HUES48 (cell line): ENCODE measurements around the gene PPP1R9B.
A peak's percentile ranks its signal among the peaks of the same experiment; 100 is the strongest.

Source experiments
- H3K27ac ChIP-seq: one replicate; pipeline ENCODE4 v1.7.0; 2013; ENCODE audit warnings: low read depth, low read length, inconsistent platforms
- H3K27me3 ChIP-seq: 2 replicates; pipeline ENCODE4 v1.6.1; 2013; ENCODE audit warnings: mild to moderate bottlenecking, low read length; ENCODE audit not compliant: control insufficient read depth, insufficient read depth
- H3K36me3 ChIP-seq: 2 replicates; pipeline ENCODE4 v1.6.1; 2013; ENCODE audit warnings: low read length; ENCODE audit not compliant: control insufficient read depth, insufficient read depth
- H3K4me1 ChIP-seq: 2 replicates; pipeline ENCODE4 v1.6.1; 2013; ENCODE audit warnings: mild to moderate bottlenecking, low read length; ENCODE audit not compliant: control insufficient read depth, insufficient read depth
- H3K4me3 ChIP-seq: 2 replicates; pipeline ENCODE4 v1.5.1; 2013; ENCODE audit warnings: mild to moderate bottlenecking, low read depth, low read length
- H3K9ac ChIP-seq: 2 replicates; pipeline ENCODE4 v1.6.1; 2013; ENCODE audit warnings: mild to moderate bottlenecking, low read depth, low read length, moderate library complexity
- H3K9me3 ChIP-seq: 2 replicates; pipeline ENCODE4 v1.6.1; 2013; ENCODE audit warnings: low read length; ENCODE audit not compliant: control insufficient read depth, insufficient read depth

Gene PPP1R9B

DNA sequence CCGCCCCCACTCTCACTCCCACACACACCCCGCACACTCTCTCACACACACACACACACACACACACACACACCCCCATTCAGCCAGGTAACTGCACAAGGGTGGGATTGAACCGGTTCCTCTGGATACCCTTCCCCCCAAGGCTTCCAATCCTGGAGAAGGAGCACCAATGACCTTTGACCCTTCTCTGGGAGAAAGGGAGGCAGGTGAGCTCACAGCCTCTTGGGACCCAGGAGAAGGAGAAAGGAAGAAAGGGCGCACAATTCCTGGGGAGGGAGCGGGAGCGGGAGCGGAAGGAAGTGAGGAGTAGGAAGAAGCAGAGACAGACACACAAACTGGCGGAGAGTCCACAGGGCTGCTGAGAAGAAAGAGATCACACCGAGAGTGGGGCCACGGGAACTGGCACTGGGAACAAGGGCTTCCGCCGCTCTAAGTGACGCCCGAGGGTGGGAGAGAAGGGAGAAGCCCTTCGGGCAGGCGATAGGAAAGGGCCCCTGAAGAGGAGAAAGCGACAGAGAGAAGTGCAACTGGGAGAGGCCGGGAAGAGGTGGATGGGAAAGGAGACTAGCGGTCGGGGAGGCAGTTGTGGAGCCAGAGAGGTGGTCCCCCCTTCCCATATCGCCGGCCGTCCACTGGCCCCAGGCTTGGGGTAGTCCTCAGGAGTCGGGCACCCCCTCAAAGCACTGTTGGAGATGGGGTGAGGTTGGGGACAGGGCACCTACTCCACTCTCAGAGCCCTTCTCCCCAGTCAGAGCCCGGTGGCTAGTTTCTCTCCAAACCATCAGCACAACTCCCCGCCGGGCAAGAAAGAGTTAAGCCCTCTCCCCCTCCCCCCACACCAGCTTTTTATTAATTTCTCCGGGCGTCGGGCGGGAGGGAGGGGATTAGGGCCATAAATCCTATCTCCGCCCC, 21.8 kb downstream of the PPP1R9B start:
- Histone ChIP-seq H3K4me1 (peaks cover 23% of the 10 kb centered on the region), H3K9ac (no peak overlapping the region), H3K27ac (peak overlapping the region; percentile 60), H3K9me3 (no peaks in the 10 kb centered on the region), H3K27me3 (peaks cover 21% of the 10 kb centered on the region), H3K36me3 (no peaks in the 10 kb centered on the region), H3K4me3 (peak overlapping the region; percentile 61)

DNA sequence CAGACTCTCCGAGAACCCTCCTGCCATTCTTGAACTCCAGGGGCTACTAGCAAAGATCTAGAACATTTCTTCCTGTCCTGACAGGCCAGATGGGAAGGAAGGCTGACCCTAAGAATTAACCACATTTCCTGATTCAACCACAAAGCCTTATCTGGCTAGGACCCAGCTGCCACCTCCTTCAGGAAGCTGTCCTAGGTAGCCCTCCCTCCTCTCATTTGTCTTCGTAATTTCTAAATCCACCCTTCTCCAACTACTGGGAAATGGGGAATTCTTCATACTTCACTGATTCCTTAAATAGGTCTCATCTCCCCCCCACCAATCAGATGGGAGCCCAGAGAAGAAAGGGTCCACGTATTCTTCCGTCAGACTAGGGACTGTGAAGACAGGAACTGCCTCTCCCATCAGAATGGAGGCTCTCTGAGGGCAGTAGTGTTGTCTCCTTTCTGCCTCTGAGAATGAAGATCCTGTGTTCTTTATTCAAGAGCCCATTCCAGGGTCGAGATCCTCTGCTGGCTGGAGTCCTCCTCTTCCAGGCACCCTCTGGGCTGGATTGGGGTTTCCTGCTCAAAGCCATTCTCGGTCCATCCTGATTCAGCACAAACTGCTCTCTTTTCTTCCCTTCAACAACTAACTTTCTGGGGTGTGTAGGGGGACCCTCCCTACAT, 22.6 kb downstream of the PPP1R9B start:
- Histone ChIP-seq H3K27ac (peak overlapping the region; percentile 47), H3K9me3 (no peaks in the 10 kb centered on the region), H3K4me3 (peak overlapping the region; percentile 20; the same call in 1 of the 2 replicates), H3K27me3 (peaks cover 21% of the 10 kb centered on the region), H3K9ac (no peak overlapping the region), H3K36me3 (no peaks in the 10 kb centered on the region), H3K4me1 (peaks cover 21% of the 10 kb centered on the region)

DNA sequence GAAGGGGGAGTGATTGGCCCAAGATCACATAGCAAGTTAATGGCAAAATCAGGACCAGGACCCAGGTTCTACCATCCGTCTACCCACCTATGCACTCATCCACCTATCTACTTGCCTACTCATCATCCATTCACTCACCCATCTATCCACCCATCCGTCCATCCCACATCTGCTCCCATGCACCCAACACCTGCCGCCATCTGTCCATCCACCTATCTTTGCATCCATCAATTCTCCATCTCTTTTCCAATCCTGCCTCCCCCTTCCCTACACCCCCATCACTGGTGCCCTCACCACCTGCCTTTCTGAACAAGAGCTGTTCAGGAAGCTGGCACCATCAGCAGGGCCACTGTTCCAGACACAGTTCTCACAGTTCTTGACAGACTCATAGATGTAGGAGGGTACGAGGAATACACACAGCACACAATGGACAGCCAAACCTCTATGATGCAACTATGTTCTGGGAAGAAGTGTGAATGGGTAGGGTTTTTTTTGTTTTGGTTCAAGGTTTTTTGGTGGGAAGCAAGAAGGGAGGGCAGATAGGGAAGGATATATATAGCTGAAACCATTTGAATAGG, 25.0 kb downstream of the PPP1R9B start:
- H3K27me3 ChIP-seq = peaks cover under 1% of the 10 kb centered on the region; the same call in 1 of the 2 replicates
- no peak overlapping the region for H3K9ac ChIP-seq
- no peaks in the 10 kb centered on the region for H3K36me3 ChIP-seq
- peaks cover 19% of the 10 kb centered on the region for H3K4me1 ChIP-seq
- H3K4me3 ChIP-seq = no peak overlapping the region
- H3K9me3 ChIP-seq = no peaks in the 10 kb centered on the region
- H3K27ac ChIP-seq = no peak overlapping the region

DNA sequence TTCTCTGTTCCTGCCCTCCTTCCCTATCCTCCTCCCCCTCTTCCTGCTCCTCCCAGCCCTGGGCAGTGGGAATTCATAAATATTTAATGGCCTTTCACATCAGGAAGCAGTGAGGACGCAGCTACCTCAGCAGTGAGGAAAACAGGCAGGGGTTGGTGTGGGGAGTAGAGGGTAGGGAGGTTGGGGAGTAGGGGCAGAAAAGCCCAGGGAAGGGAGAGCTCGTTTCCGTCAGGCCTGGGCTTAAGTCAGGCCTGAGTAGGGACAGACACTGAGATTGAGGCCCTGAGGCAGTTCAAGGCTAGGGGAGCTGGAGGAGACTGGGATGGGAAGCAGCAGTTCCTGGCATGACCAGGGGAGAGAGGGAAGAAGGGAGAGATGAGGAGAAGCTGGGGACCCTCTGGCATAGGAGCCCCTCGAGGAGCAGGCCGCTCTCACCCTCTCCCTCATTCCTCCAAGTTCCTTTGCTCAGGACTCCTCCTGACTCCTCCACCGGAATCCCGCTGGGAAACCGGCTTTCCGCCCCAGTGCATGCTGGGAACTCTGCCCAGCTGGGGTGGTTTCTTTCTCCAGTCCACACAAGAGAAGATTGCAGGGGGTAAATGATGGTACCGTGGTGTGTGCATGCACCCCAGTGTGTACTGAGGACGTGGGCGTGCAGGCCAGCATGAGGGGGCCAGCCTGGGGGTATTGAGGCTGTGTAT, 26.7 kb downstream of the PPP1R9B start:
- no peaks in the 10 kb centered on the region for H3K36me3 ChIP-seq
- H3K4me1 ChIP-seq = peaks cover 19% of the 10 kb centered on the region
- H3K9ac ChIP-seq = no peak overlapping the region
- peak overlapping the region; percentile 73 for H3K27ac ChIP-seq
- H3K9me3 ChIP-seq = no peaks in the 10 kb centered on the region
- H3K27me3 ChIP-seq = peaks cover 14% of the 10 kb centered on the region
- no peak overlapping the region for H3K4me3 ChIP-seq

DNA sequence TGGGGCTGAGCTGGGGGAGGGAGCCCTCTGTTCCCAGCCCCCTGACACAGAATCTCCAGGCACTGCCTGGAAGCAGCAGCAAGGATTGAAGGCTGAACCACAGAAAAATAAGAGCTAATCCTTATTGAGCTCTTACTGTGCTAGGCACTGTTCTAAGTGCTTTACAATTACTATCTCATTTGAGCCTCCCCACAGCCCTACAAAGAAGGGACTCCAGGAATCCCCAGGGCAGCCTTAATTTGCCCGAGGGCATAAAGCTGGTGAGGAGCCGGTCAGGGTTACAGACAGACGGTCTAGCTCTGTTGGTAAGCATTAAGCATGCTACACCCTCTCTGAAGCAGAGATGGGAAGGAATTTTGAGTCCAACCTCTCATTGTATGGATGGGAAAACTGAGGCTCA, 27.5 kb downstream of the PPP1R9B start:
- no peak overlapping the region for H3K9ac ChIP-seq
- no peaks in the 10 kb centered on the region for H3K9me3 ChIP-seq
- H3K27ac ChIP-seq = peak overlapping the region; percentile 73
- H3K4me3 ChIP-seq = no peak overlapping the region
- peaks cover 18% of the 10 kb centered on the region for H3K4me1 ChIP-seq
- H3K27me3 ChIP-seq = peaks cover 21% of the 10 kb centered on the region
- H3K36me3 ChIP-seq = no peaks in the 10 kb centered on the region

DNA sequence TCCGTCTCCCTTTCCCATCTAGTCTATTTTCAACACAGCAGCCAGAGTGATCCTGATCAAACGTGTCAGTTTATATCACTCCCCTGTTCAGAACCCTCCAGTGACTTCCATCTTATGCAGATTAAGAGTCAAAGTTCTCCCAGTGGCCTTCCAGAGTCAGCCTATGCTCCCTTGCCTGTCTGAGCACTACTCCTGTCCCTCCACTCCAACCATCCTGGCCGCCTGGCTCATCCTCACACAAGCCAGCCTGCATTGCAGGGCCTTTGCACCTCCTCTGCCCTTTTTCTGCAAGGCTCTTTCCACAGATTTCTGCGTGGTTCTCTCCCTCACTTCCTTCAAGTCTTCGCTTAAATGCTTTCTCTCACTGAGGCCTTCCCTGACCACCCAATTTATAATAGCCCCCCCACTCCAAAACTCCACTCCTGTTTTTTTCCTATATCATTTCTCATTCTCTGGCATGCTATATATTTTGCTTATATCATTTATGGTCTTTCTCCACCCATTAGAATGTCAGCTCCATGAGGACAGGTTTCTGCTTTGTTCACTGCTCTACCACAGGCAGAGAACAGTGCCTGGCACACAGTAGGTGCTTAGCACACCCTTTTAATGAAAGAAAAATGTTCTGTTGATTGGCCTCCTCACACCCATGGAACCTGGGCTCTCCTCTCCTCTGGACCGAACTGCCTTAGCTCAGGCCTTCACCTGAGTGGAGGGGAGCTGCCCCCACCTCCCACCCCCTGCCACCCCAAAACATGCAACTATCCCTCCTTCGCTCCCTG, 29.8 kb downstream of the PPP1R9B start:
- peaks cover 24% of the 10 kb centered on the region for H3K27me3 ChIP-seq

DNA sequence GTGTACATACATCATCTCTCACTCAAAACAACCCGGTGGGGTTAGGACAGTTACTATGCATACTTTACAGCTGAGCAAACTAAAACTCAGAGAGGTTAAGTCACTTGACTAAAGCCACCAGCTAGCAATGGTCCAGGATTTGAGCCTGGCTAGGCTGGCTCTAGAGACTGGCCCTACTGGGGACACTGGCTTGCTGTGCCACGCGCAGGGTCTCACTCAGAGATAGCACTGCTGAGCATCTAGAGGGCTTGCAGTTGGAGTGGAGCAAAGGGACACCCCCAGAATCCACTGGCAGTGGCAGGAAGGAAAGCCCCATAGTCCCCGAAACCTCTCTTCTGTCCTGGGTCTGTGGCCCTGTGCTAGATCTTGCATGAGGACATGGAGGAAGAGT, 31.7 kb downstream of the PPP1R9B start:
- Histone ChIP-seq H3K9ac (no peak overlapping the region), H3K36me3 (no peaks in the 10 kb centered on the region), H3K27ac (no peak overlapping the region), H3K27me3 (peaks cover 24% of the 10 kb centered on the region), H3K9me3 (no peaks in the 10 kb centered on the region), H3K4me3 (no peak overlapping the region), H3K4me1 (peaks cover 15% of the 10 kb centered on the region)

More for the DNA sequence above, 29.8 kb downstream of the PPP1R9B start:
- no peak overlapping the region for H3K27ac ChIP-seq
- H3K9ac ChIP-seq = no peak overlapping the region
- H3K36me3 ChIP-seq = no peaks in the 10 kb centered on the region
- no peaks in the 10 kb centered on the region for H3K9me3 ChIP-seq
- H3K4me1 ChIP-seq = peaks cover 12% of the 10 kb centered on the region; the same call in 1 of the 2 replicates
- H3K4me3 ChIP-seq = no peak overlapping the region

DNA sequence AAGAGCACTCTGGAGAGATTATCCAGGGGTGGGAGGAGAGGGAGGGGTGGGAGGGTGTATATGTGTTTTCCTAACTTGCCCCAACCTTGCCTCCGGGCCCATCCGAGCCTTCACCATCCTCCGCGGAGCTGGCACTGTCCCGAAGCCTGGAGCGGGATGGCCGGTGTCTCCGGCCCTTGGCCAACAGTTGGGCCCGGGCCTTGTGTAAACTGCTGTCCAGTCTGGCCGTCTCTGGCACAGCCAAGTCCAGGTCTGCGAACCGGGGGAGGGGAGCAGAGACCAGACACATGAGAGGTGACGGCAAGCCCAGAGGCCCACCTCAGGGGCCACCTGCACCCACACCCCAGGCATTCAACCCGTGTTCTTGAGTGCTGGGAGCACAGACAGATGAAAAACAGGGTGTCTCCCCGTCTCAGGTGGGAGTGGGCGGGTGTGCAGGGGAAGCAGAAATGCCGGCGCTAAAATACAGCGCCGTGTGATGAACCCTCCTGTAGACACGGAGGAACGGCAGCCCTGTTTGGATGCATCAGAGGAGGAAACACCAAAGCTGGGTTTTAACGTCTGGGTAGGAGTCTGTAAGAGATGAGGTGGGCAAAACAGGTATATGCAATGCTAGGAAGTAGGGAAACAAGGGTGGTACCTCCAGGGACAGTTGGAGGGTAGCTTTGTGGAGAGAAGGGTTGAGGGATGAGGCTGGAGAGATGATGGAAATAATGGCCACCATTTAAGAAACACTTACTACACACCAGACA, 32.2 kb downstream of the PPP1R9B start:
- Histone ChIP-seq H3K27ac (no peak overlapping the region), H3K4me1 (peaks cover 11% of the 10 kb centered on the region), H3K9ac (no peak overlapping the region), H3K4me3 (no peak overlapping the region), H3K27me3 (peaks cover 24% of the 10 kb centered on the region), H3K36me3 (no peaks in the 10 kb centered on the region), H3K9me3 (no peaks in the 10 kb centered on the region)

DNA sequence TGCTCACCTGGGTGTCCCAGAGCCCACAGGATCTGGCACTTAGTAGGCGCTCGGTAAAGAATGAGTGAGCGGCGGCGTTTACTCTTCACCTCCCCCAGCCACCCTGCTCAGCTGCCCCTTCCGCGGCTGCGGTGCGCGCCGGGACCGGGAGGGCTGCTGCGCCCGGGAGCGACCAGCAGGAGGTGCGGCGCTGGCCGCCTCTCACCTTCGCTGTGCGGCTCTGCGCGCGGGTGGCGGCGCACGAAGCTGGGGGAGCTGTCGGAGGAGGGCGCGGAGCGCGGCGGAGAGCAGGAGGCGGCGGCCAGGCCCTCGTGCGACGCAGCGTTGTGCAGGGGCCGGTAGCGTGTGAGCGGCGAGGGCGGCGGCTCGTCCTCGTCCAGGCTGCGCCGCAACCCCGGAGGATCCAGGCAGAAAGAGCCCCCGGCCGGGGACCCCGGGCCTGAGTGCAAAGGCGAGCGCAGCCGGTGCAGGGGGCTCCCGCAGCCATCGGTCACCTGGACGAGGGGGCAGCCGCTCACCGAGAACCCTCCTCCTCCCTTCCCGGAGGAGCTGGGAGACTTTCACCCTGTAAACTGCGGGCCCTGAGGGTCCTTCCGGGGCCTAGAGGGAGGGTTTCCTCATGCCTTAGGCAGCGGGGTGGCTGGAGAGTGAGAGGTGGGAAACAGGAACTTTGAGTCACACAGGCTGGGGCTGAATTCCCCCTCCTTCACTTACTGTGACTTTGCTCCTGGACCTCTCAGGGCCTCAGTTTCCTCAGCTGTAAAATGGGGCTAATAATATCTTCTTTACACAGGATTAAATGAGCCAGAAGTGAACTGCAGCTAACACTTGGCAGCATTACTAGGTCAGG, 33.0 kb downstream of the PPP1R9B start:
- H3K9ac ChIP-seq = no peak overlapping the region; the same call in 1 of the 2 replicates
- H3K36me3 ChIP-seq = no peaks in the 10 kb centered on the region
- H3K4me1 ChIP-seq = peaks cover 9% of the 10 kb centered on the region
- H3K27me3 ChIP-seq = peaks cover 24% of the 10 kb centered on the region
- no peaks in the 10 kb centered on the region for H3K9me3 ChIP-seq
- peak overlapping the region; percentile 14 for H3K27ac ChIP-seq
- peak overlapping the region; percentile 36 for H3K4me3 ChIP-seq
